HCT116 (cell line): ENCODE results near the gene ETS1. TPM values are rescaled to one million over a fixed set of nuclear protein-coding genes. Genes with fewer than 3 reads are reported as not detected.

Source experiments
- ATAC-seq: fragments of 200-7000 bp; cut with Tn5 transposase; 2 replicates; pipeline ENCODE4 v1.9.1; 2020; ENCODE audit warnings: mild to moderate bottlenecking, moderate library complexity
- BruUV-seq: library from RNA; stranded (reverse); fragments of 400-500 nt; replicated peaks from 2 replicates; lab custom pipeline; 2021; lab: Mats Ljungman, UMichigan
- CTCF ChIA-PET: fragments of 300-600 bp; sonication (Branson Sonifier 250); formaldehyde crosslinking; loops from one replicate; lab custom pipeline; 2021; ENCODE audit warnings: antibody characterized with exemption; lab: Charles Lee
- POLR2A ChIA-PET: fragments of 300-600, 350-600 bp; sonication (Branson Sonifier 250); formaldehyde crosslinking; loops from one replicate; lab custom pipeline; 2021; ENCODE audit warnings: antibody characterized with exemption; lab: Charles Lee
- RAD21 ChIA-PET, 2 experiments: fragments of 300-600 bp; sonication (Branson Sonifier 250); formaldehyde crosslinking; loops; one replicate each; lab custom pipeline; 2023; ENCODE audit warnings: low total read pairs in 2 of 2; ENCODE audit not compliant: uncharacterized antibody in 2 of 2, unreplicated experiment in 2 of 2, low non-redundant PET in 1 of 2; lab: Charles Lee
- DNase-seq: peaks from one replicate; pipeline ENCODE4 v3.0.0-alpha.2; 2010; ENCODE audit warnings: low read depth, low spot score
- H2AFZ ChIP-seq: fragments of 200-600 bp; shearing (Covaris generic), sonication (generic); 2 replicates; pipeline ENCODE4 v1.6.1; 2017; ENCODE audit warnings: low read depth, mixed run types, mixed read lengths, antibody characterized with exemption, low read length; ENCODE audit not compliant: poor library complexity, severe bottlenecking
- H3K27ac ChIP-seq: 2 replicates; pipeline ENCODE4 v1.5.1; 2012; ENCODE audit warnings: low read depth, low read length
- H3K27me3 ChIP-seq: fragments of 200-600 bp; sonication (generic); 2 replicates; pipeline ENCODE4 v1.6.1; 2016; ENCODE audit warnings: mixed run types, low read length, mixed read lengths; ENCODE audit not compliant: insufficient read depth
- H3K36me3 ChIP-seq, 2 experiments: fragments of 200-500 bp in 1 of 2; fragments of 200-600 bp in 1 of 2; sonication (Bioruptor generic) in 1 of 2; sonication (generic) in 1 of 2; 2 replicates each; pipeline versions ENCODE4 v1.5.1 to v1.6.1; 2014 to 2016; ENCODE audit warnings: low read length in 2 of 2, inconsistent platforms in 1 of 2, mixed read lengths in 1 of 2, mixed run types in 1 of 2; ENCODE audit not compliant: insufficient read depth in 2 of 2, control insufficient read depth in 1 of 2
- H3K4me1 ChIP-seq, 2 experiments: fragments of 200-600 bp in 1 of 2; sonication (generic) in 1 of 2; 2 replicates each; pipeline versions ENCODE4 v1.5.1 to v1.6.1; 2012 to 2017; ENCODE audit warnings: low read length in 2 of 2, inconsistent platforms in 1 of 2, mild to moderate bottlenecking in 1 of 2, mixed read lengths in 1 of 2, mixed run types in 1 of 2, moderate library complexity in 1 of 2; ENCODE audit not compliant: insufficient read depth in 2 of 2, control insufficient read depth in 1 of 2
- H3K4me2 ChIP-seq: fragments of 200-600 bp; sonication (generic); 2 replicates; pipeline ENCODE4 v1.6.1; 2017; ENCODE audit warnings: mixed run types, low read length, mixed read lengths
- H3K4me3 ChIP-seq, 2 experiments: fragments of 200-600 bp in 1 of 2; sonication (generic) in 1 of 2; replicated peaks in 1 of 2; 2 replicates each; pipeline ENCODE4 v1.5.1; 2011 to 2016; ENCODE audit warnings: low read length in 2 of 2, control low read depth in 1 of 2, low read depth in 1 of 2, mild to moderate bottlenecking in 1 of 2, mixed read lengths in 1 of 2, mixed run types in 1 of 2
- H3K79me2 ChIP-seq: fragments of 200-600 bp; sonication (generic); 2 replicates; pipeline ENCODE4 v1.6.1; 2017; ENCODE audit warnings: mild to moderate bottlenecking, mixed run types, low read length, moderate library complexity, mixed read lengths; ENCODE audit not compliant: insufficient read depth
- H3K9ac ChIP-seq: fragments of 200-600 bp; sonication (generic); 2 replicates; pipeline ENCODE4 v1.6.1; 2016; ENCODE audit warnings: low read length, mixed read lengths
- H3K9me2 ChIP-seq: fragments of 200-600 bp; sonication (generic), shearing (Covaris generic); 2 replicates; pipeline ENCODE4 v1.6.1; 2017; ENCODE audit warnings: mixed run types, mild to moderate bottlenecking, moderate library complexity; ENCODE audit not compliant: insufficient read depth
- H3K9me3 ChIP-seq, 2 experiments: fragments of 200-500 bp in 1 of 2; fragments of 200-600 bp in 1 of 2; sonication (Bioruptor generic) in 1 of 2; sonication (generic) in 1 of 2; 2 replicates each; pipeline ENCODE4 v1.6.1; 2014 to 2017; ENCODE audit warnings: low read length in 2 of 2, mixed read lengths in 2 of 2, inconsistent platforms in 1 of 2, low read depth in 1 of 2, mild to moderate bottlenecking in 1 of 2, mixed run types in 1 of 2, moderate library complexity in 1 of 2; ENCODE audit not compliant: control insufficient read depth in 1 of 2, insufficient read depth in 1 of 2
- H4K20me1 ChIP-seq: fragments of 200-600 bp; sonication (generic), shearing (Covaris generic); 2 replicates; pipeline ENCODE4 v1.6.1; 2017; ENCODE audit warnings: mixed run types, mild to moderate bottlenecking, moderate library complexity; ENCODE audit not compliant: insufficient read depth
- EGR1 ChIP-seq: IDR thresholded peaks from 2 replicates; pipeline ENCODE4 v1.6.1; 2012; ENCODE audit warnings: low read depth
- TCF7L2 ChIP-seq: IDR thresholded peaks from 2 replicates; pipeline ENCODE4 v1.7.0; 2011; ENCODE audit warnings: borderline replicate concordance, inconsistent platforms; ENCODE audit not compliant: insufficient read depth, insufficient read length; ENCODE audit errors: extremely low read depth
- YY1 ChIP-seq: IDR thresholded peaks from 2 replicates; pipeline ENCODE4 v1.6.1; 2011; ENCODE audit warnings: low read length, low read depth, moderate library complexity, mild to moderate bottlenecking; ENCODE audit not compliant: insufficient replicate concordance; ENCODE audit errors: extremely low read depth
- ZNF274 ChIP-seq: fragments of 200-500 bp; sonication (Bioruptor generic); IDR thresholded peaks from 2 replicates; pipeline ENCODE4 v1.6.1; 2014; ENCODE audit warnings: mild to moderate bottlenecking, low read depth, low read length, inconsistent platforms
- intact Hi-C: fragments of 100-400 bp; cut with micrococcal nuclease; formaldehyde crosslinking; loops from 2 replicates; pipeline ENCODE4 v1.10.0; 2022
- total RNA-seq: library from RNA; stranded (reverse); gene quantifications from one replicate; pipeline ENCODE4 v1.2.1, GENCODE V29; 2021; ENCODE audit not compliant: unreplicated experiment
- TF ChIP-seq, protein P1 (sequence below), 3 experiments: fragments of 200-600 bp in 1 of 3; sonication (generic) in 1 of 3; IDR thresholded peaks in 2 of 3; conservative IDR thresholded peaks in 1 of 3; 2 replicates each; pipeline ENCODE4 v1.5.1; 2012 to 2017; ENCODE audit warnings: low read depth in 2 of 3, low read length in 2 of 3, antibody characterized with exemption in 1 of 3, borderline replicate concordance in 1 of 3, control low read depth in 1 of 3, mild to moderate bottlenecking in 1 of 3, mixed read lengths in 1 of 3, mixed run types in 1 of 3, moderate library complexity in 1 of 3; ENCODE audit not compliant: insufficient read depth in 1 of 3

The ETS1 gene
- total RNA-seq, 1 experiment from 2014 or later: 9.2 TPM

DNA sequence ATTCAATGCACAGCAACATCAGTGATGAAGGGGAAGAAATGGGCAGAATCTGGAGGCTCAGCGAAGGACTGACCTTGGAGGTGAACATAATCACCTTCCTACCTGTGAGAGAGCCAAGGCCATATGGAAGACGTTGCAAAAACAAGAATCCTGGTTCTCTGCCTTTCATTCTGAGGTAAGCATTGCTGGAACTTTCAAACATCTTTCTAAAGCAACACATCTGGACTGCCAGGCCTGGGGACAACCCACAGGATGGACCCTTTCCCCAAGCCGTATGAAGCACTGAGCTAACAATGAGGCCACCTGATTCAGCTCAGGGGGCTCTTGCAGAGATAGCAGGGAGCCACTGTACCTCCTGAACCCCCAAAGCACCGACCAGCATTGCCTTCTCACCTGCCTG, 70.5 kb downstream of the ETS1 start:
- Histone ChIP-seq H3K9me3 (no peaks in the 10 kb centered on the region), H3K4me2 (no peak overlapping the region), H3K36me3 (no peaks in the 10 kb centered on the region), H3K27ac (no peak overlapping the region), H4K20me1 (no peaks in the 10 kb centered on the region), H3K27me3 (no peaks in the 10 kb centered on the region), H3K4me3 (no peak overlapping the region), H3K79me2 (peaks cover 5% of the 10 kb centered on the region; the same call in 1 of the 2 replicates), H2AFZ (no peak overlapping the region), H3K9me2 (no peaks in the 10 kb centered on the region), H3K4me1 (peaks cover 0 to 17% of the 10 kb centered on the region in 2 experiments; a peak in 1 of 4 replicates), H3K9ac (no peak overlapping the region)
- intact Hi-C loops: no loop called here
- ATAC-seq (no peak), DNase-seq (no peak)
- ChIA-PET POLR2A (no interaction called here), CTCF (no interaction called here), RAD21 (no interaction called here)
- BruUV-seq: no TSS peak
- TF ChIP-seq, protein P1, sequence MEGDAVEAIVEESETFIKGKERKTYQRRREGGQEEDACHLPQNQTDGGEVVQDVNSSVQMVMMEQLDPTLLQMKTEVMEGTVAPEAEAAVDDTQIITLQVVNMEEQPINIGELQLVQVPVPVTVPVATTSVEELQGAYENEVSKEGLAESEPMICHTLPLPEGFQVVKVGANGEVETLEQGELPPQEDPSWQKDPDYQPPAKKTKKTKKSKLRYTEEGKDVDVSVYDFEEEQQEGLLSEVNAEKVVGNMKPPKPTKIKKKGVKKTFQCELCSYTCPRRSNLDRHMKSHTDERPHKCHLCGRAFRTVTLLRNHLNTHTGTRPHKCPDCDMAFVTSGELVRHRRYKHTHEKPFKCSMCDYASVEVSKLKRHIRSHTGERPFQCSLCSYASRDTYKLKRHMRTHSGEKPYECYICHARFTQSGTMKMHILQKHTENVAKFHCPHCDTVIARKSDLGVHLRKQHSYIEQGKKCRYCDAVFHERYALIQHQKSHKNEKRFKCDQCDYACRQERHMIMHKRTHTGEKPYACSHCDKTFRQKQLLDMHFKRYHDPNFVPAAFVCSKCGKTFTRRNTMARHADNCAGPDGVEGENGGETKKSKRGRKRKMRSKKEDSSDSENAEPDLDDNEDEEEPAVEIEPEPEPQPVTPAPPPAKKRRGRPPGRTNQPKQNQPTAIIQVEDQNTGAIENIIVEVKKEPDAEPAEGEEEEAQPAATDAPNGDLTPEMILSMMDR (IDR thresholded peaks at IDR 0.05 in 2 of 3, conservative IDR thresholded peaks at IDR 0.05 in 1 of 3; ENCODE audit: borderline replicate concordance in 1 of 3, insufficient read depth in 1 of 3, low read depth in 2 of 3, low read length in 2 of 3): no peak
- no peak for TF ChIP-seq ZNF274
- TF ChIP-seq EGR1: no peak
- no peak for TF ChIP-seq YY1
- TF ChIP-seq TCF7L2: no peak
